Stomach (tissue), 9 donors: ENCODE results near the gene GIPC3. TPM values are rescaled to one million over a fixed set of nuclear protein-coding genes. Genes with fewer than 3 reads are reported as not detected.
A peak's percentile ranks its signal among the peaks of the same experiment; 100 is the strongest.

Experiments
- DNase-seq, 2 donors: peaks; one replicate each; pipeline versions ENCODE4 v3.0.0 to v3.0.0-alpha.2; 2013 to 2019
- H3K27ac ChIP-seq, 5 donors: fragments of 200-600 bp in 4 of 5; sonication (generic) in 4 of 5; one replicate each; pipeline ENCODE4 v1.5.1; 2013 to 2019; ENCODE audit warnings: mild to moderate bottlenecking in 1 of 5, moderate library complexity in 1 of 5
- H3K27me3 ChIP-seq, 3 donors: fragments of 200-600 bp; sonication (generic); one replicate each; pipeline ENCODE4 v1.5.1; 2017 to 2019; ENCODE audit warnings: mixed run types in 1 of 3
- H3K36me3 ChIP-seq, 4 donors: fragments of 200-600 bp; sonication (generic); 1 replicate in 3 of 4; 2 replicates in 1 of 4; pipeline ENCODE4 v1.5.1; 2016 to 2019
- H3K4me1 ChIP-seq, 4 donors: fragments of 200-600 bp; sonication (generic); one replicate each; pipeline ENCODE4 v1.5.1; 2016 to 2019
- H3K4me3 ChIP-seq, 4 donors: fragments of 200-600 bp; sonication (generic) in 3 of 4; one replicate each; pipeline ENCODE4 v1.5.1; 2016 to 2019; ENCODE audit warnings: mild to moderate bottlenecking in 1 of 4
- H3K9me3 ChIP-seq, 4 donors: fragments of 200-600 bp; sonication (generic); one replicate each; pipeline ENCODE4 v1.5.1; 2016 to 2019
- CTCF ChIP-seq, 7 experiments: fragments of 450-650 bp in 4 of 7; fragments of 200-600 bp in 3 of 7; sonication (generic) in 3 of 7; IDR thresholded peaks; one replicate each; pipeline ENCODE4 v1.5.1; 2016 to 2019; ENCODE audit warnings: antibody characterized with exemption in 7 of 7, control low read depth in 2 of 7, mild to moderate bottlenecking in 1 of 7
- EP300 ChIP-seq: sonication (generic); formaldehyde crosslinking; IDR thresholded peaks from one replicate; pipeline ENCODE4 v1.6.1; 2017; ENCODE audit warnings: antibody characterized with exemption
- POLR2A ChIP-seq, 4 donors: fragments of 450-650 bp; IDR thresholded peaks; one replicate each; pipeline ENCODE4 v1.6.1; 2016; ENCODE audit warnings: antibody characterized with exemption in 4 of 4, control low read depth in 2 of 4, mild to moderate bottlenecking in 1 of 4, moderate library complexity in 1 of 4
- POLR2AphosphoS5 ChIP-seq, 3 donors: sonication (generic); formaldehyde crosslinking; IDR thresholded peaks; one replicate each; pipeline ENCODE4 v1.6.1; 2016; ENCODE audit warnings: antibody characterized with exemption in 3 of 3
- WGBS, 5 donors: extraction: QIAGEN DNeasy Blood & Tissue Kit in 3 of 5; methylation state at CpG; one replicate each; pipeline versions ENCODE4 v1.1.5 to v1.1.7; 2013 to 2018; 5-methylcytosine and 5-hydroxymethylcytosine counted together
- intact Hi-C: fragments of 100-400 bp; cut with DNase I; formaldehyde crosslinking; loops from one replicate; pipeline ENCODE4 v1.15.1; 2023; ENCODE audit warnings: low total_unique reads
- polyA plus RNA-seq, 3 donors: library from polyadenylated mRNA; stranded (reverse); fragments of 200-250 nt; gene quantifications; one replicate each; pipeline ENCODE4 v1.2.3, GENCODE V29; 2013
- total RNA-seq, 5 donors: library from RNA; depleted of rRNA; stranded (reverse); fragments of >200 nt; gene quantifications; one replicate each; pipeline versions ENCODE4 v1.1.0 to v1.2.3, GENCODE V29; 2014 to 2016
- donor health status: healthy with polysubstance abuse.
- donor health status: Bipolar disorder and iron deficiency.
- donor health status: healthy.

Gene GIPC3
- total and polyA plus RNA-seq, 8 donors: 0.75 to 2.9 (median 1.5) TPM; not detected in 4

- Histone ChIP-seq H3K27me3 (peaks cover 0 to 31% (median 4%) of the 10 kb centered on the region in 3 donors), H3K9me3 (no peaks in the 10 kb centered on the region), H3K4me1 (peaks cover 13 to 61% (median 51%) of the 10 kb centered on the region in 4 donors), H3K36me3 (peaks cover 2 to 13% (median 11%) of the 10 kb centered on the region in 4 donors), H3K4me3 (peak overlapping the region; percentile 48 to 58 (median 54)), H3K27ac (peak overlapping the region; percentile 51 to 85 (median 75))
- WGBS, 5 donors: 3 to 7% (median 4%) methylated on average over 3 to 35 of the region's 35 CpGs; no CpG with 5 or more reads in 1 of the 5 donors
- DNase-seq: peak; percentile 69 to 78
- TF ChIP-seq CTCF (IDR thresholded peaks at IDR 0.05) (no peak), EP300 (no peak), POLR2A (IDR thresholded peaks at IDR 0.05) (no peak), POLR2AphosphoS5 (IDR thresholded peaks at IDR 0.05) (no peak)
- intact Hi-C loops: no loop called here
These were observed 21.0 kb downstream of the GIPC3 start for GRCh38 chr19:3606174-3606689.

GRCh38 chr19:3606690-3607289 is 21.5 kb downstream of the GIPC3 start, which contains the start of gene TBXA2R:
Gene TBXA2R, minus strand, starts transcription at chr19:3606875. Its CDS starts 6,241 bp downstream, at chr19:3600634.
- Histone ChIP-seq H3K4me3 (peak within 1 kb of the TSS; percentile 48 to 58 (median 54)), H3K4me1 (peaks cover 13 to 61% (median 51%) of the 10 kb centered on the region in 4 donors), H3K27me3 (peaks cover 0 to 31% (median 4%) of the 10 kb centered on the region in 3 donors), H3K27ac (peak within 1 kb of the TSS; percentile 51 to 85 (median 75)), H3K36me3 (peaks cover 8 to 19% (median 17%) of the 10 kb centered on the region in 4 donors), H3K9me3 (no peaks in the 10 kb centered on the region)
- peak; percentile 64 to 82 for DNase-seq
- 0 to 5% (median 3%) methylated on average over 6 to 46 of the region's 46 CpGs for WGBS, 5 donors
- intact Hi-C loops: no loop called here
- TF ChIP-seq CTCF (IDR thresholded peaks at IDR 0.05) (no peak), POLR2AphosphoS5 (IDR thresholded peaks at IDR 0.05) (no peak), POLR2A (IDR thresholded peaks at IDR 0.05) (no peak), EP300 (no peak)

GRCh38 chr19:3607303-3608078 is 22.2 kb downstream of the GIPC3 start:
- H3K4me1 ChIP-seq: peaks cover 13 to 63% (median 52%) of the 10 kb centered on the region in 4 donors

More at GRCh38 chr19:3607303-3608078, 22.2 kb downstream of the GIPC3 start:
- DNase-seq: peak in 1 of 2 donors; percentile 75
- peak overlapping the region; percentile 48 to 58 (median 54) for H3K4me3 ChIP-seq
- TF ChIP-seq CTCF (IDR thresholded peaks at IDR 0.05) (no peak), POLR2AphosphoS5 (IDR thresholded peaks at IDR 0.05) (no peak), POLR2A (IDR thresholded peaks at IDR 0.05) (no peak), EP300 (no peak)
- H3K27me3 ChIP-seq: peaks cover 0 to 31% (median 4%) of the 10 kb centered on the region in 3 donors
- H3K36me3 ChIP-seq: peaks cover 15 to 26% (median 24%) of the 10 kb centered on the region in 4 donors
- intact Hi-C loops: no loop called here
- WGBS, 5 donors: 20 to 30% (median 24%) methylated on average over 19 to 22 of the region's 22 CpGs
- no peaks in the 10 kb centered on the region for H3K9me3 ChIP-seq
- H3K27ac ChIP-seq: peak overlapping the region; percentile 51 to 85 (median 75)
